Omental fat pad (tissue), 4 donors: ENCODE data around the gene LPCAT1. TPM values are rescaled to one million over a fixed set of nuclear protein-coding genes. Genes with fewer than 3 reads are reported as not detected.

Source experiments
- ATAC-seq: fragments of 150-250 bp; one replicate; pipeline ENCODE4 v1.9.1; 2016; ENCODE audit warnings: mild to moderate bottlenecking, moderate library complexity; ENCODE audit not compliant: low FRiP score
- DNase-seq: peaks from one replicate; pipeline ENCODE4 v3.0.0-alpha.2; 2019; ENCODE audit warnings: low spot score
- CTCF ChIP-seq, 3 donors: fragments of 450-650 bp; IDR thresholded peaks; one replicate each; pipeline ENCODE4 v1.5.1; 2016 to 2017; ENCODE audit warnings: antibody characterized with exemption in 3 of 3, mild to moderate bottlenecking in 3 of 3, moderate library complexity in 2 of 3
- total RNA-seq, 4 donors: library from RNA; depleted of rRNA; stranded (reverse); fragments of >200 nt; gene quantifications; one replicate each; pipeline ENCODE4 v1.1.0, GENCODE V29; 2016

LPCAT1 gene
- total RNA-seq, 4 donors from 2014 or later, result 22.3 to 37.1 (median 34.5) TPM

- TF ChIP-seq CTCF (IDR thresholded peaks at IDR 0.05), result no peak
- DNase-seq (no peak), ATAC-seq (no peak)
These were observed 58.6 kb downstream of the LPCAT1 start for GRCh38 chr5:1465117-1465516.

GRCh38 chr5:1464511-1464910 is 59.2 kb downstream of the LPCAT1 start:
- DNase-seq (no peak), ATAC-seq (no peak)
- no peak for TF ChIP-seq CTCF (IDR thresholded peaks at IDR 0.05)

GRCh38 chr5:1464096-1464446 is 59.7 kb downstream of the LPCAT1 start:
- TF ChIP-seq CTCF (IDR thresholded peaks at IDR 0.05), result no peak
- DNase-seq (no peak), ATAC-seq (no peak)

GRCh38 chr5:1463326-1464095 is 60.2 kb downstream of the LPCAT1 start:
- ATAC-seq (no peak), DNase-seq (no peak)
- TF ChIP-seq CTCF (IDR thresholded peaks at IDR 0.05), result no peak

GRCh38 chr5:1462358-1462757 is 61.4 kb downstream of the LPCAT1 start:
- ATAC-seq, result no peak
- no peak for DNase-seq
- no peak for TF ChIP-seq CTCF (IDR thresholded peaks at IDR 0.05)

- no peak for DNase-seq
- ATAC-seq, result no peak
These were observed 62.4 kb downstream of the LPCAT1 start for GRCh38 chr5:1461396-1461795.

More at GRCh38 chr5:1461396-1461795, 62.4 kb downstream of the LPCAT1 start:
- TF ChIP-seq CTCF (IDR thresholded peaks at IDR 0.05), result no peak
